Mammary epithelial cell (primary cell): ENCODE measurements around the gene PPARA.

Experiments
- CTCF ChIP-seq, 2 donors: IDR thresholded peaks in 1 of 2; conservative IDR thresholded peaks in 1 of 2; 2 replicates each; pipeline ENCODE4 v1.5.1; 2011 to 2012; ENCODE audit warnings: inconsistent platforms in 2 of 2, low read length in 2 of 2, mild to moderate bottlenecking in 2 of 2, control low read depth in 1 of 2, low read depth in 1 of 2; ENCODE audit not compliant: insufficient read depth in 1 of 2; ENCODE audit errors: extremely low read depth in 1 of 2
- EZH2 ChIP-seq: IDR thresholded peaks from 2 replicates; pipeline ENCODE4 v1.6.1; 2012; ENCODE audit warnings: low read length, inconsistent platforms, borderline replicate concordance

GRCh38 chr22:46110215-46110614 is 40.1 kb upstream of the PPARA start:
- TF ChIP-seq CTCF (conservative IDR thresholded peaks at IDR 0.05 in 1 of 2, IDR thresholded peaks at IDR 0.05 in 1 of 2; ENCODE audit: extremely low read depth in 1 of 2, insufficient read depth in 1 of 2, low read depth in 1 of 2, low read length in 2 of 2) (no peak), EZH2 (no peak)
